ENCODE results near the gene CALCOCO1.

Gene CALCOCO1

DNA sequence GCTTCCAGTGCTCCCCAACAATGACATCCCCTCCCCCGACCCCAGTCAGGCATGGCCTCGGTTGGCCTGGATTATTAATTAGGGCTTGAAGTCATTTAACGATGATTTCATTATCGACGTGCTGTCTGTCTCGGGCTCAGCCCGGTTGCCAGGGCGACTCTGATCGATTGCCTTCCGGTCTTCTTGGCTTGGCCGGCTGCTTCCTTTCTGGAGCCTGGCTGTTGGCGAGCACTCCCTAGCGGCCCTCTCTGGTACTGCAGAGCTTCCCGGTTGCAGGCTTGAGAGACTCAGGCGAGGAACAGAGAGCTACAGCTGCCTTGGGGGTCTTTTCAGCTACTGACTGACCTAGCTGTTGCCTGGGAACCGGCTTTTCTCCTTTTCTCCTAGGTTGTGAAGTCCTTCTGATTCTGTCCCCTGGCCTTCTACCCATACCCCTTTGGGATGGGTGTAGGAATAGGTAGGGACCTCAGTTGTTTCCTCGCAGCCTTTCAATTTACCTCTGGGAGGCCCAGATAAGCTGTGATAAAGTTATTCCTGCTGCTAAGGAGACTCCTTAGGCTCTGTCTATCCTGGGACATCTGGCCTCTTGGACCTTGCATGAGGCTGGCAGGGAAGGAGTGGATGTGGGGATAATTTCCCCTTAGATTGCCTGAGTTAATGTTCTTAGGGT is 30.0 kb upstream of the CALCOCO1 start:
- peak; percentile 96 for TF ChIP-seq CTCF (conservative IDR thresholded peaks at IDR 0.05; ENCODE audit: low read depth, low read length)
- H3K4me3 ChIP-seq (ENCODE audit: low read length): no peak overlapping the region

DNA sequence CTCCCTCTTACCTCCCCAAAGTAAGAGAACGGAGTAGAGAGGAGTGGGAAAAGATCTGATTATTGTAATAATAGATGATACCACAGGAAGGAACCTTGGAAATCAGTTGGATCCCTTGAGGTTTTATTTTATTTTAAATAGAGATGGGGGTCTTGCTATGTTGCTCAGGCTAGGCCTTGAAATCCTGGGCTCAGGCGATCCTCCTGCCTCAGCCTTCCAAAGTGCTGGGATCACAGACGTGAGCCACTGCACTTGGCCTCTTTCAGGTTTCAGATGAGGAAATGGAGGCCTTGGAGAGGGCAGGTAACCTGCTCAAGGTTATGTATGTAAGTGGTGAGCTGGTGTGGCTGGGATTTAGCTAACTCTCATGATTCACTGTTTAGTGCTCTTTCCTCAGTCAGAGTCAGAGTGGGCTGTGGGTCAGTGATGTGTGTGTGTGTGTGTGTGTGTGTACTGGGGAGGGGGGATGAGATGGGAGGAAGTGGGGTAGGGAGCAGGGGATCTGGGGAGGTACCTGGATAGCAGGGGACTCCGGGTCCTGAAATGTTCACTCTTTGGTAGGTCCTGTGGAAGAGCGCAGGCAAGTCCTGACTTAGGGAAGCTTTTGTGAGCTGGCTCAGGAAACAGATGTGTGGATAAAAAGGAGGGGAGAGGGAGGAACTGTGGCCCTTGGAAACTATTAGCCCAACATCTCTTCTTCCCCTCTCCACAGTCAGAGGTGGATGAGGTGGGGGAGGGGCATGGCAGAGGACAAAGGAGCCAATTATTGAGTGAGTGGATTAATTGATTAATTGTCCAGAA is 29.2 kb upstream of the CALCOCO1 start:
- no peak for TF ChIP-seq CTCF (conservative IDR thresholded peaks at IDR 0.05; ENCODE audit: low read depth, low read length)
- H3K4me3 ChIP-seq (ENCODE audit: low read length): no peak overlapping the region
- no peak for DNase-seq (ENCODE audit: low read depth)

More for the DNA sequence above, 30.0 kb upstream of the CALCOCO1 start:
- DNase-seq (ENCODE audit: low read depth): no peak

GRCh38 chr12:53755893-53756292 is 28.6 kb upstream of the CALCOCO1 start:
- DNase-seq (ENCODE audit: low read depth): no peak
- no peak overlapping the region for H3K4me3 ChIP-seq (ENCODE audit: low read length)
- no peak for TF ChIP-seq CTCF (conservative IDR thresholded peaks at IDR 0.05; ENCODE audit: low read depth, low read length)

DNA sequence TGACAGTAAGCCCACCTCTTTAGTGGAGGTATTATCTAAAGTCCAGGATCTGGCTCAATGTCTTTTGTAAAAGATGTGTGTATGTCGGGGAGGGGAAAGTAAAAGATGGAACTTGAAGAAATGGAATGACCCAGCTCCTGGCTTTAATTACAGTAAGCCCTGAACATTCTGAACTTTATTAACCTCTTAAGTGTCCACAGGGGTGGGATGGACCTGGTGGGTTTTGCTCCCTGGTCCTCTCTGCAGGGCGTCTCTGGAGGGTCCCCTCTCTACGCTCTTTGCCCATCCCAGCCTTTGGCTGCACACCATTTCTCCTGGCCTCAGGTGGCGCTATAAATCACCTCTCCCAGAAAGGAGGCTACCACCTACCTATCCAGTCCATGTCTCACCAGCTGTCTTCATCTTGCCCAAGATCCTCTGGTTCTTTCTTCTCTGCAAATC is 28.2 kb upstream of the CALCOCO1 start:
- no peak for TF ChIP-seq CTCF (conservative IDR thresholded peaks at IDR 0.05; ENCODE audit: low read depth, low read length)
- no peak overlapping the region for H3K4me3 ChIP-seq (ENCODE audit: low read length)
- no peak for DNase-seq (ENCODE audit: low read depth)

- DNase-seq (ENCODE audit: low read depth): no peak
- no peak overlapping the region for H3K4me3 ChIP-seq (ENCODE audit: low read length)
- TF ChIP-seq CTCF (conservative IDR thresholded peaks at IDR 0.05; ENCODE audit: low read depth, low read length): no peak
Measured at GRCh38 chr12:53754633-53755264, 27.5 kb upstream of the CALCOCO1 start.

DNA sequence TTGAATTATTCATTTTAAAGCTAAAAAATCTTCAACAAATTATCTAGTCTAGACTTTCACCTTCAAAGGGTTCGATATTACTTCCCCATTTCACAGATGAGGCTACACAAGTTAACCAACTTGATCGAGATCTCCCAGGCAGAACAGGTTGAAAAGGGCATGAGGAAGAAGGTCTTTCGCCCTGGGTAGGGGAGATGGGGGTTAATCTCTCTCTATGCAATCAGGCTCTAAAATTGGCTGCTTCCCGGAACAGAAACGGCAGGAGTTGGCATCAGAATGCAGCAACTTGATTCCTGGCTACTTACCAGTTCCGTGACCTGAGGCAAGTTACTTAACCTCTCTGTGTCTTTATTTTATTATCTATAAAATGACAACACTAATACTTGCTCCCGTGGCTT is 26.9 kb upstream of the CALCOCO1 start:
- DNase-seq (ENCODE audit: low read depth): no peak
- no peak for TF ChIP-seq CTCF (conservative IDR thresholded peaks at IDR 0.05; ENCODE audit: low read depth, low read length)
- H3K4me3 ChIP-seq (ENCODE audit: low read length): no peak overlapping the region
